ENCODE data around the gene IGF1. TPM values are rescaled to one million over a fixed set of nuclear protein-coding genes. Genes with fewer than 3 reads are reported as not detected.

The IGF1 gene
- total RNA-seq, 1 experiment from 2014 or later = 0.42 TPM

DNA sequence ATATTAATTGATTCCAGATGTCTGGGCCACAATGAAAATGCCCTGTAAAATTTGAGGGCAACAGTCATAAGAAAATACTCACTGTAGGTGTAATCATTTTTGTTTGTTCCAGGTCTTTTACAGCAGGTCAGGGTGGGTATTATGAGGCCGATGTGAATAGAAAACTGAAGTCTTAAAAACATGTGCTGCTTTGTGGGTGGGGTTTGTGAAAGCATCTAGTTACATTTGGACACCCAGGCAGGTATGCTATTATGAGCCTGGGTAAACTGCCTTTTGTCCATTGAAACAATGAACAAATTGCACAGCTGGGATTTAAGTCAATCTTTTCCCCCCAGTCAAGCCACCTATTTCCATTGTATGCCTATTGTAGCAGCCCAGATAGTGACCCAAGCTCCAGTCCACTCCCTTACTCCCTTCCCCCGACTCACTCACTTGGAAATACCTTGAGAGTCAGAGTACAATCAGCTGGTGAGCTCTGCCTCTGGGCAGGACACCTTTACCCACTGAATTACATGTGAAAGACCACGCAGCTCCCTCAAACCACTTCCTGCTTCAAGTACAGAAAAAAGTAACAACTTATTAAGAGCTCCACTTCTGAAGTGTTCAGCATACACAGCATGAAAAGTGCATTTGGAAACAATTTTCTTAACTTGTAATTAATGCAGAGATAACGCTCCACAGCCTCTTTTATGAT lies 1.8 kb downstream of the IGF1 start (continued):
- TF ChIP-seq ZNF274 (IDR thresholded peaks at IDR 0.05; ENCODE audit: low read depth, low read length) (no peak), MAX (IDR thresholded peaks at IDR 0.05) (no peak), RAD21 (IDR thresholded peaks at IDR 0.05; ENCODE audit: low read depth) (no peak), ZFX (IDR thresholded peaks at IDR 0.05) (no peak)

DNA sequence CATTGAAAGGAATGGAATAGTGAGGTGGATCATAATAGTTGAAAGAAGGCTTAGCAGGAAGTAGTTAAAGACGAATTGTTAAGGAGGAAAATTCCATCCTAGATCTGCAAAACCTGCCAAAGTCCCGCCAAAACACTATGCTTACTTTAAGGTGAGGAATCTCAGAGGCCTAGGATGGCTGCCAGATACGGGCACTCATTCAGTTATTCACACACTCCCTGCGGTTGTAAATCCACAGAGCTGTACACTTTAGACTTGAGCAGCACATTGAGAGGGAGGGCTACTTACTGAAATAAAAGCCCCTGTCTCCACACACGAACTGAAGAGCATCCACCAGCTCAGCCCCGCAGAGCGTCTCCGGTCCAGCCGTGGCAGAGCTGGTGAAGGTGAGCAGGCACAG lies 5.0 kb downstream of the IGF1 start:
- no peaks in the 10 kb centered on the region for H3K36me3 ChIP-seq (ENCODE audit: control insufficient read depth in 1 of 2, insufficient read depth in 2 of 2, low read length in 2 of 2)
- H3K4me3 ChIP-seq (replicated peaks in 1 of 2; ENCODE audit: low read depth in 1 of 2, low read length in 2 of 2) = no peak overlapping the region
- H3K79me2 ChIP-seq (ENCODE audit: insufficient read depth, low read length) = no peaks in the 10 kb centered on the region
- POLR2A ChIA-PET = no interaction called here
- H3K4me2 ChIP-seq (ENCODE audit: low read length) = no peak overlapping the region
- no peak overlapping the region for H2AFZ ChIP-seq (ENCODE audit: low read depth, low read length, poor library complexity, severe bottlenecking)
- peaks cover 0 to 7% of the 10 kb centered on the region in 2 experiments; a peak in 2 of 4 replicates for H3K4me1 ChIP-seq (ENCODE audit: control insufficient read depth in 1 of 2, insufficient read depth in 2 of 2, low read length in 2 of 2)
- ATAC-seq (no peak), DNase-seq (ENCODE audit: low read depth, low spot score) (no peak)
- H3K9me3 ChIP-seq (ENCODE audit: control insufficient read depth in 1 of 2, insufficient read depth in 1 of 2, low read depth in 1 of 2, low read length in 2 of 2) = no peaks in the 10 kb centered on the region
- TF ChIP-seq EGR1 (IDR thresholded peaks at IDR 0.05; ENCODE audit: low read depth) (no peak), POLR2A (IDR thresholded peaks at IDR 0.05; ENCODE audit: borderline replicate concordance, extremely low read depth, insufficient read depth, insufficient read length) (no peak), MAX (IDR thresholded peaks at IDR 0.05) (no peak), ELF1 (IDR thresholded peaks at IDR 0.05; ENCODE audit: borderline replicate concordance, low read depth) (no peak), ZBTB33 (IDR thresholded peaks at IDR 0.05; ENCODE audit: extremely low read depth, insufficient replicate concordance, low read length) (no peak), POLR2AphosphoS5 (IDR thresholded peaks at IDR 0.05; ENCODE audit: low read depth, low read length) (no peak), EZH2 (IDR thresholded peaks at IDR 0.05) (no peak), RAD21 (IDR thresholded peaks at IDR 0.05; ENCODE audit: low read depth) (no peak), FOSL1 (IDR thresholded peaks at IDR 0.05; ENCODE audit: low read depth) (no peak), SIN3A (IDR thresholded peaks at IDR 0.05; ENCODE audit: low read depth) (no peak), ZNF274 (IDR thresholded peaks at IDR 0.05; ENCODE audit: low read depth, low read length) (no peak), EZH2phosphoT487 (IDR thresholded peaks at IDR 0.05; ENCODE audit: borderline replicate concordance) (no peak)
- H3K27ac ChIP-seq (ENCODE audit: low read depth, low read length) = no peak overlapping the region
- no peak overlapping the region for H3K9ac ChIP-seq (ENCODE audit: low read length)
- intact Hi-C loops (cut with micrococcal nuclease) = no loop called here
- no peaks in the 10 kb centered on the region for H4K20me1 ChIP-seq (ENCODE audit: insufficient read depth)
- RAD21 ChIA-PET (ENCODE audit: low non-redundant PET in 1 of 2, low total read pairs in 2 of 2, uncharacterized antibody in 2 of 2, unreplicated experiment in 2 of 2) = no interaction called here
- no TSS peak for BruUV-seq (replicated peaks)
- 0 out of 2 replicates have a peak, but pooled peaks cover 8% of the 10 kb centered on the region for H3K27me3 ChIP-seq (ENCODE audit: insufficient read depth, low read length)
- CTCF ChIA-PET = no interaction called here
- no peaks in the 10 kb centered on the region for H3K9me2 ChIP-seq (ENCODE audit: insufficient read depth)
